ENCODE results near the gene PDE2A. TPM values are rescaled to one million over a fixed set of nuclear protein-coding genes. Genes with fewer than 3 reads are reported as not detected.

Gene PDE2A
- total and polyA plus RNA-seq, 7 donors = 6.0 to 20.1 (median 8.8) TPM

DNA sequence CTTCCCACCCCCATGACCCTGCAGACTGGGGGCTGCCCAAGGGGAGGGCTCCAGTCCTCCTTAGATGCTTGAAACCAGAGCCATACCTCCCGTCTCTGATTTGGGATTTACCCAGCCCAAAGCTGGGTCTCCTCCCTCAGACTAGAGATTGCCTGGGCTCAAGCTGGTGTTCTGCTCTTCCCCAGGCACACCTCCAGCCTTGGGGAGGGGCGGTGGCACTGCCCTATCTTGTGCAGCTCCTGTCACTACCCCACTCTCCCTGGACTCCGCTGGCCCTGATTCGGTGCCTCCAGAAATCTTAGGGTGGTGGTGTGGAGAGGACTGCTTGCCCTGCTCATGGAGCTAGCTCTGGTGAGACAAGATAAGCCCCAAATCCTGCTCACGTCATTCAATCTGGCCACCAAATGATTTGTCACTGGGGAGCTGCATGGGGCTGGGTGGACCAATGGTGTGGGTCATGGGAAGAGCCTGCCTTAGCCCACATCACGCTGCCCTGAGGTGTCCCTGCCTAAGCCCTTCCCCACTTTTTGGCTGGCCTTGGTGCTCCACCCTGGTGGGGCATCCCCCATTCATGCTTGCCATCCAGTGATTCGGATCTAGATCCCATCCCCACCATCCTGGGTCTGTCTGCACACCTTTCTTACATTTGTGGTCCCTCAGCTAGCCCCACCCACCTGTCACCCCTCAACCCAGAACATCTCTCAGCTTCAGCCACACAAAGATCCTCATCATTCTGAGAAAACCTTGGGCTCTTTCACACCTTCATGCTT, 87.7 kb downstream of the PDE2A start:
- TF ChIP-seq, protein P1, sequence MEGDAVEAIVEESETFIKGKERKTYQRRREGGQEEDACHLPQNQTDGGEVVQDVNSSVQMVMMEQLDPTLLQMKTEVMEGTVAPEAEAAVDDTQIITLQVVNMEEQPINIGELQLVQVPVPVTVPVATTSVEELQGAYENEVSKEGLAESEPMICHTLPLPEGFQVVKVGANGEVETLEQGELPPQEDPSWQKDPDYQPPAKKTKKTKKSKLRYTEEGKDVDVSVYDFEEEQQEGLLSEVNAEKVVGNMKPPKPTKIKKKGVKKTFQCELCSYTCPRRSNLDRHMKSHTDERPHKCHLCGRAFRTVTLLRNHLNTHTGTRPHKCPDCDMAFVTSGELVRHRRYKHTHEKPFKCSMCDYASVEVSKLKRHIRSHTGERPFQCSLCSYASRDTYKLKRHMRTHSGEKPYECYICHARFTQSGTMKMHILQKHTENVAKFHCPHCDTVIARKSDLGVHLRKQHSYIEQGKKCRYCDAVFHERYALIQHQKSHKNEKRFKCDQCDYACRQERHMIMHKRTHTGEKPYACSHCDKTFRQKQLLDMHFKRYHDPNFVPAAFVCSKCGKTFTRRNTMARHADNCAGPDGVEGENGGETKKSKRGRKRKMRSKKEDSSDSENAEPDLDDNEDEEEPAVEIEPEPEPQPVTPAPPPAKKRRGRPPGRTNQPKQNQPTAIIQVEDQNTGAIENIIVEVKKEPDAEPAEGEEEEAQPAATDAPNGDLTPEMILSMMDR (IDR thresholded peaks at IDR 0.05) = no peak
- intact Hi-C loops (cut with DNase I) = loop anchor here (1.0 to 5.0 kb wide), 5 partner anchors 56 to 206 kb away; partner anchors contain the start of gene STARD10 (in 1 of the 2)
- Histone ChIP-seq H3K27me3 (ENCODE audit: insufficient read depth in 3 of 3, low read length in 2 of 3) (peaks cover 0 to 40% (median 0%) of the 10 kb centered on the region in 3 donors), H3K4me1 (peaks cover 7% of the 10 kb centered on the region), H3K9me3 (no peaks in the 10 kb centered on the region), H3K36me3 (ENCODE audit: insufficient read depth in 1 of 2, low read depth in 1 of 2) (peaks cover 0 to 9% of the 10 kb centered on the region in 2 donors), H3K27ac (no peak overlapping the region), H3K4me3 (no peak overlapping the region)
- no peak for DNase-seq
- ATAC-seq = no peak
- 86 to 94% (median 87%) methylated on average over 7 of the region's 7 CpGs for whole genome bisulfite sequencing, 3 donors

DNA sequence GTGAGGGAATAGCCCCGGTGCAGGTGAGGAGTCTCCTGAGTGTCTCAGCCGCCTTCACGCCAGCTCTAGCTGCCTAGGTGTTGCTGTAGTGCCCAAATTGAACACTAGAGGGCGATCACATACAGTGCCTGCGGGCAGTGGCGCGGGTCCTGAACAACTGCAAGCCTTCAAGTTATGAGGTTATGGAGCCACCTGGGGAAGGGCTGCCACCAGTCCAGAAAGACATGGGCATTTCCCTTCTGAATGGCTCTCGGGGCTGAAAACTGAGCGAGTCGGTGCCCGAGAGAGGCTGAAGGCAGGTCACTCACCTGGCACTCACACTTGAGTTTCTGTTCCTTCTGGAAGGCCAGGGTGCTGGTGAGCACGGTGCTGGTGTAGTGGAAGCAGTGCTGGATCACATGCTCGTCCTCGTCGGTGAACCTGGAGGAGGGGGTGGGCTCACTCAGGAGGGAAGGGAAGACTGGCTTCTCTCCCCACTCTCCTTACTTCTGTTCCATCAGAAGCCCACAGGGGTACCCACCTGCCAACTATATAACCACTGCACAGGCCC, 88.4 kb downstream of the PDE2A start:
- Histone ChIP-seq H3K27ac (no peak overlapping the region), H3K27me3 (ENCODE audit: insufficient read depth in 3 of 3, low read length in 2 of 3) (peaks cover 0 to 34% (median 0%) of the 10 kb centered on the region in 3 donors), H3K36me3 (ENCODE audit: insufficient read depth in 1 of 2, low read depth in 1 of 2) (peaks cover 0 to 9% of the 10 kb centered on the region in 2 donors), H3K4me1 (peaks cover 7% of the 10 kb centered on the region), H3K4me3 (no peak overlapping the region), H3K9me3 (no peaks in the 10 kb centered on the region)
- TF ChIP-seq, protein P1 (IDR thresholded peaks at IDR 0.05) = peak; percentile 94
- 11 to 14% (median 12%) methylated on average over 15 of the region's 15 CpGs for WGBS, 3 donors
- peak in 1 of 2 donors; percentile 70 for DNase-seq
- peak; percentile 68 to 89 (median 84) for ATAC-seq
- intact Hi-C loops (cut with DNase I) = loop anchor here (1.0 to 5.0 kb wide), 5 partner anchors 57 to 206 kb away; partner anchors contain the start of gene STARD10 (in 1 of the 2)

DNA sequence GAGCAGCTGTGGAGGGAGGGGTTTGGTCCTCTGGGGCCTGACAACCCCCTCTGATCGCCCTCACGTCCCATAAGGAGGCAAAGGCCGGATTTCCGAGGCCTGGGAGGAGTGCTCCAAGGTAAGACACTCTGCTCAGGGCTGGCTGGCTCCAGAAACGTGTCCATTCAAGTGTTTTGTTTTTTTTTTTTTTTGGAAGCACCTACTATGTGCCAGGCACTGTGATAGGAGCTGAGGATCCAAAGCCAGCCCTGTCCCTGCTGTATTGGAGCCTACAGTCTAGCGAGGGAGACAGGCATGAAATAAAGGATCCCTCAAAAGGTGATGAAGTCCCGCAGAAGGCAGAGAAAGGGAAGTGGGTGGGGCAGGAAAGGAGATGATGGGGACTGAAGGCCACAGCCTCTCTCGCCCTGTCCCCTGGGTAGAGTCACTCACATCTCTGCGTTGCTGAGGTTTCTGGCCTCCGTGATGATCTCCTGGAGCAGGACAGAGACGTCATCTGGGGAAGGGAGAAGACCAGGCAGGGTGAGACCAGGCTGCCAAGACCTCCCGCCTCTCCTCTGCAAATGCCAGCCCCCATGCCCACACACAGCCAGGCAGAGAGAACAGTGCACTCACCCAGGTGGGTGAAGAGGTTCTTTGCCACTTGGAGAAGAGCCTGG, 89.2 kb downstream of the PDE2A start:
- intact Hi-C loops (cut with DNase I) = loop anchor here in 1 of 2 donors (5.0 kb wide), 2 partner anchors 97 to 207 kb away; partner anchors contain the start of gene STARD10
- TF ChIP-seq, protein P1 (IDR thresholded peaks at IDR 0.05) = no peak
- 53 to 55% (median 54%) methylated on average over 11 to 12 of the region's 12 CpGs for WGBS, 3 donors
- DNase-seq = no peak
- H3K27me3 ChIP-seq (ENCODE audit: insufficient read depth in 3 of 3, low read length in 2 of 3) = peaks cover 0 to 26% (median 0%) of the 10 kb centered on the region in 3 donors
- ATAC-seq = peak in 2 of 4 donors; percentile 2 to 9
- no peaks in the 10 kb centered on the region for H3K9me3 ChIP-seq
- no peak overlapping the region for H3K4me3 ChIP-seq
- H3K27ac ChIP-seq = no peak overlapping the region
- peaks cover 0 to 11% of the 10 kb centered on the region in 2 donors for H3K36me3 ChIP-seq (ENCODE audit: insufficient read depth in 1 of 2, low read depth in 1 of 2)
- peaks cover 3% of the 10 kb centered on the region for H3K4me1 ChIP-seq

DNA sequence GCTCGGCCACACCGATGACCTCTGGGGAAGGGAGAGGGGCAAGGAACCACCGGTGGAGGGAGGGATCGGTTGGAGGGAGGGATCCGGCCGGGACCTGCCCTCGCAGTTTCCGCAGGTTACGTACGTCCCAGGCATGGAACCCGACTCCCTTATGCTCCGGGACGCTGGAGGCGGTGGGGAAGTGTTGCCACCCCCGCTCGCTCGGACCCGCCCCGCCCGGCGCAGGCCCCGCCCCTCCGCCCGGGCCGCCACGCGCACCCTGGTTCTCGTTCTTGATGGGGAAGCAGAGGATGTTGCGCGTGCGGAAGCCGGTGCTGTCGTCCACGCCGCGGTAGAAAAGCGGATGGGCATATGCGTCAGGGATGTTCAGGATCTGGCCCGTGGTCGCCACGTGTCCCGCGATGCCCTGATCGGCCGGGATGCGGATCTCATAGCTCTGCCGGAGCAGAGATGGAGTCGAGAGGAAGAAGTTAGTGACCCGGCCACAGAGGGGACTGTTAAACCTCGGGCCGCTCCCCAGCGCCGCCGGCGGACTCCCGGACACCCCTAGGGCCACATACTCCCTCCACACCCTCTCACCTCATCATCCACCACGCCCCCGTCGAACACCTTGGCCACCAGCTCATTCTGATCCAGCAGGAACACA, 89.8 kb downstream of the PDE2A start:
- no peak overlapping the region for H3K4me3 ChIP-seq
- H3K27me3 ChIP-seq (ENCODE audit: insufficient read depth in 3 of 3, low read length in 2 of 3) = peaks cover 0 to 20% (median 0%) of the 10 kb centered on the region in 3 donors
- intact Hi-C loops (cut with DNase I) = no loop called here
- H3K9me3 ChIP-seq = no peaks in the 10 kb centered on the region
- H3K4me1 ChIP-seq = no peaks in the 10 kb centered on the region
- peak in 1 of 4 donors; percentile 19 for ATAC-seq
- no peak overlapping the region for H3K27ac ChIP-seq
- DNase-seq = peak; percentile 54 to 78
- TF ChIP-seq, protein P1 (IDR thresholded peaks at IDR 0.05) = no peak
- H3K36me3 ChIP-seq (ENCODE audit: insufficient read depth in 1 of 2, low read depth in 1 of 2) = peaks cover 0 to 12% of the 10 kb centered on the region in 2 donors
- WGBS, 3 donors = 23 to 44% (median 32%) methylated on average over 54 to 59 of the region's 59 CpGs

Data from psoas muscle (tissue), 8 donors.